WERI-Rb-1 (cell line): ENCODE results near the gene PNPLA6.

Experiments
- DNase-seq: peaks from one replicate; pipeline ENCODE4 v3.0.0-alpha.2; 2020
- H3K27ac ChIP-seq: fragments of 250-450 bp; sonication (Bioruptor Pico); 2 replicates; pipeline ENCODE4 v1.5.1; 2020; ENCODE audit warnings: mild to moderate bottlenecking, moderate library complexity
- H3K27me3 ChIP-seq: fragments of 250-450 bp; sonication (Bioruptor Pico); 2 replicates; pipeline ENCODE4 v1.5.1; 2021; ENCODE audit warnings: mild to moderate bottlenecking, low read depth, moderate library complexity; ENCODE audit not compliant: insufficient read depth, severe bottlenecking
- H3K36me3 ChIP-seq: fragments of 250-450 bp; sonication (Bioruptor Pico); 2 replicates; pipeline ENCODE4 v1.5.1; 2020; ENCODE audit warnings: mild to moderate bottlenecking, moderate library complexity
- H3K4me3 ChIP-seq: 2 replicates; pipeline ENCODE4 v1.5.1; 2011; ENCODE audit warnings: low read depth, mild to moderate bottlenecking, control low read depth, low read length
- H3K9me3 ChIP-seq: fragments of 250-450 bp; sonication (Bioruptor Pico); 2 replicates; pipeline ENCODE4 v1.5.1; 2021; ENCODE audit warnings: mild to moderate bottlenecking, moderate library complexity; ENCODE audit not compliant: severe bottlenecking
- TF ChIP-seq, protein P1 (sequence below): IDR thresholded peaks from 2 replicates; pipeline ENCODE4 v1.5.1; 2011; ENCODE audit warnings: low read depth, mild to moderate bottlenecking, control low read depth, inconsistent platforms, low read length

The PNPLA6 gene

DNA sequence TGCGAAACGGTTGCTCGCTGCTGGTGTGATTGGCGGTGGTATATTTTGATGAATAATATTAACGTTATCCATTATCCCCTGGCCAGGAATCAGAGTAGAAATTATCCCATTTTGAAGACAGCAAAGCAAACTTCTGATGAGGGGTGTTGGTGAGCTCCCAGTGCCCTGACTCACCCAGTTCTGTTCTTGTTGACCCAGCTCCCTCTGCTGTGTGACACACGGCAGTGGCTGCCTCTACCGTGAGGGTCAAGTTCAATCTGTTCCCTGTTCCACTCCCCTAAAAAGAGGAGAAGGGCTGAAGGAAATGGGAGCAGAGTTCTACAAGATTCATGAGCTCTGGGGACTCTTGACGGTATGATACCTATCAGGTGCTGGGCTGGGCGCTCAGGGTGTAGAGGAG lies 62.2 kb downstream of the PNPLA6 start:
- Histone ChIP-seq H3K9me3 (no peaks in the 10 kb centered on the region), H3K27ac (no peak overlapping the region), H3K4me3 (no peak overlapping the region), H3K27me3 (no peaks in the 10 kb centered on the region), H3K36me3 (no peaks in the 10 kb centered on the region)
- TF ChIP-seq, protein P1, sequence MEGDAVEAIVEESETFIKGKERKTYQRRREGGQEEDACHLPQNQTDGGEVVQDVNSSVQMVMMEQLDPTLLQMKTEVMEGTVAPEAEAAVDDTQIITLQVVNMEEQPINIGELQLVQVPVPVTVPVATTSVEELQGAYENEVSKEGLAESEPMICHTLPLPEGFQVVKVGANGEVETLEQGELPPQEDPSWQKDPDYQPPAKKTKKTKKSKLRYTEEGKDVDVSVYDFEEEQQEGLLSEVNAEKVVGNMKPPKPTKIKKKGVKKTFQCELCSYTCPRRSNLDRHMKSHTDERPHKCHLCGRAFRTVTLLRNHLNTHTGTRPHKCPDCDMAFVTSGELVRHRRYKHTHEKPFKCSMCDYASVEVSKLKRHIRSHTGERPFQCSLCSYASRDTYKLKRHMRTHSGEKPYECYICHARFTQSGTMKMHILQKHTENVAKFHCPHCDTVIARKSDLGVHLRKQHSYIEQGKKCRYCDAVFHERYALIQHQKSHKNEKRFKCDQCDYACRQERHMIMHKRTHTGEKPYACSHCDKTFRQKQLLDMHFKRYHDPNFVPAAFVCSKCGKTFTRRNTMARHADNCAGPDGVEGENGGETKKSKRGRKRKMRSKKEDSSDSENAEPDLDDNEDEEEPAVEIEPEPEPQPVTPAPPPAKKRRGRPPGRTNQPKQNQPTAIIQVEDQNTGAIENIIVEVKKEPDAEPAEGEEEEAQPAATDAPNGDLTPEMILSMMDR = no peak
- DNase-seq = no peak

DNA sequence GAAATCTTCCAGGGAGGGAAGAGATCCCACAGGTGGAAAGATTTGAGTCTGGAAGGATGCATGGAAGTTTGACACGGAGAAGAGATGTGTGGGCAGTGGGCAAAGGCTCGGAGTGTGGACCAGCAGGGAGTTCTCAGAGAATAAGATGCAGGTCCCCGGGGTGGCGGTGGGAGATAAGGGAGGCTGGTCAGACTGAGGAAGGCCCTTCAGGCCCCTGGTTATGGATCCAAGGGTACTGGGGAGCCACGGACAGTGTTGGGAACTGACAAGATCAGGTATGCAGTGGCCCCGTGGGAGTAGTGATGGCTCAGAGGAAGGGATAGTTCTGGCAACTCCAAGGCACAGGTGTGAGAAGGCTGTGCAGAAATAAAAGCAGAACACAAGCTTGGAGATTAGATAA lies 62.7 kb downstream of the PNPLA6 start:
- Histone ChIP-seq H3K4me3 (no peak overlapping the region), H3K27ac (no peak overlapping the region), H3K9me3 (no peaks in the 10 kb centered on the region), H3K27me3 (no peaks in the 10 kb centered on the region), H3K36me3 (no peaks in the 10 kb centered on the region)
- DNase-seq = no peak
- TF ChIP-seq, protein P1 = no peak

DNA sequence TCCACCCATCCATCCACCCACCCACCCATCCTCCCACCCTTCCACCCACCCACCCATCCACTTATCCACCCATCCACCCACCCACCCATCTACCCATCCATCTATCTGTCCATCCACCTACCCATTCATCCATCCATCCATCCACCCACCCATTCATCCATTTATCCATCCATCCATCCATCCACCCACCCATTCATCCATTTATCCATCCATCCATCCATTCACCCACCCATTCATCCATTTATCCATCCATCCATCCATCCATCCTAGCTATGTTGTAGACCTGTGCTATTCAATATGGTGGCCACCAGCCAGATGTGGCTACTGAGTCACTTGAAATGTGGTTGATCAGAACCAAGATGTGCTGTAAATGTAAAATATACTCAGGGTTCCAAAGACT lies 65.2 kb downstream of the PNPLA6 start:
- DNase-seq = no peak
- Histone ChIP-seq H3K9me3 (no peaks in the 10 kb centered on the region), H3K4me3 (no peak overlapping the region), H3K36me3 (no peaks in the 10 kb centered on the region), H3K27ac (no peak overlapping the region), H3K27me3 (no peaks in the 10 kb centered on the region)
- TF ChIP-seq, protein P1 = no peak

DNA sequence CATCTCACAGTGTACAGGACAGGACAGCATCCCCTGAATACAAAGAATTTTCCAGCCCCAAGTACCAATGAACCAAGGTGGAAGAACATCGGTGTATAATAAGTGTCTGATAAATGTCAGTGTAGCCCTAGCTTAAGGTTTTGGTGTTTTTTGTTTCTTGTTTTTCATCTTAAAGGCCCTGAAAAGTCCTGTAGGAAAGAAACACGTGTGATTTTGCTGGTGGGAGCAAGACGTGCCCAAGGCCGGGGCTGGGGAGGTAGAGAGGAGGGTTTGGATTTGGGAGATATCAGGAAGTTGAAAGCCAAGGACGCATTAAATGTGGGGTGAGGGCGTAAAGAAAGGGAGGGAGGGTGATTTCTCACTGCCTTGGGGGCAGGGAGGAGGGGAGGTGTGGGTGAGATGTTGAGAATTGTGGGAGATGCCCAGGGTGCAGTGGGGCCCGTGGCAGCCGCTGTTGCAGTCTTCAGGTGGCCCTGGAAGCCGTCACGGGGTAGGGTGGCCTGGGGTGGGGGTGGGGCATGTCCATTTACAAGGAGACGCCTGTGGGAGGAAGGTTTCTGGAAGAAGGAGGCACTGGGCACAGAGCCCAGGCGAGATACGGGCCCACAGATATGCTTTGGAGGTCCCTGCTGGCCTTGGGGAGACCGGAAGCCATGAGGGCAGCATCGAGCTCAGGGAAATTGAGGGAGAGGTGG lies 66.9 kb downstream of the PNPLA6 start:
- H3K4me3 ChIP-seq = no peak overlapping the region
- no peaks in the 10 kb centered on the region for H3K27me3 ChIP-seq
- DNase-seq = no peak
- no peak overlapping the region for H3K27ac ChIP-seq
- TF ChIP-seq, protein P1 = no peak
- no peaks in the 10 kb centered on the region for H3K9me3 ChIP-seq
- no peaks in the 10 kb centered on the region for H3K36me3 ChIP-seq

DNA sequence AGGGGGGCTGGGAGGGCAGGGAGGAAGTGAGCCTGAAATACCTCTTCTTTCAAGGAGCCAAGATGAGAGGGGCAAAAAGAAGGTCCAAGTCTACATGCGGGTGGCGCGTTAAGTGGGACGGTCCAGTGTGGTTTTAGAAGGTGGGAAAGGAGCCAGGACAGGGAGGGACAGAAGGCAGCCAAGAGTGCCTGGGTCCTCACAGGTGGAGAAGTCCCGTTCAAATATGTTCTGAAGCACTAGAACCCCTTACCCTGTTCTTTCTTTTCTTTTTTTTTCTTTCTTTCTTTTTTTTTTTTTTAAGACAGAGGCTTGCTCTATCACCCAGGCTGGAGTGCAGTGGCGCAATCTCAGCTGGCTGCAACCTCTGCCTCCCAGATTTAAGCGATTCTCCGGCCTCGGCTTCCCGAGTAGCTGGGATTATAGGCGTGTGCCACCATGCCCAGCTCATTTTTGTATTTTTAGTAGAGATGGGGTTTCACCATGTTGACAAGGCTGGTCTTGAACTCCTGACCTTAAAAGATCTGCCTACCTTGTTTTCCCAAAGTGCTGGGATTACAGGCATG lies 67.5 kb downstream of the PNPLA6 start:
- H3K27me3 ChIP-seq = no peaks in the 10 kb centered on the region
- H3K36me3 ChIP-seq = no peaks in the 10 kb centered on the region; the same call in 1 of the 2 replicates
- no peak overlapping the region for H3K4me3 ChIP-seq
- no peak for DNase-seq
- no peak overlapping the region for H3K27ac ChIP-seq
- no peaks in the 10 kb centered on the region for H3K9me3 ChIP-seq
- TF ChIP-seq, protein P1 = no peak
